ENCODE measurements around the gene ADPRHL1. TPM values are rescaled to one million over a fixed set of nuclear protein-coding genes. Genes with fewer than 3 reads are reported as not detected.

ADPRHL1 gene
- total RNA-seq, 4 donors from 2014 or later = 2.5 to 8.6 (median 5.5) TPM

GRCh38 chr13:113460599-113460998, 7.3 kb upstream of the ADPRHL1 start:
- Histone ChIP-seq H3K4me3 (no peak overlapping the region), H3K36me3 (peaks cover 52% of the 10 kb centered on the region), H3K27me3 (no peaks in the 10 kb centered on the region), H3K9me3 (no peaks in the 10 kb centered on the region), H3K4me1 (no peaks in the 10 kb centered on the region), H3K27ac (no peak overlapping the region)
- TF ChIP-seq POLR2AphosphoS5 (IDR thresholded peaks at IDR 0.05) (no peak), POLR2A (IDR thresholded peaks at IDR 0.05) (no peak), EP300 (IDR thresholded peaks at IDR 0.05) (no peak), CTCF (IDR thresholded peaks at IDR 0.05) (no peak)
- WGBS = 78% methylated on average over 7 of the region's 14 CpGs
- no peak for DNase-seq (ENCODE audit: low spot score in 2 of 2)

DNA sequence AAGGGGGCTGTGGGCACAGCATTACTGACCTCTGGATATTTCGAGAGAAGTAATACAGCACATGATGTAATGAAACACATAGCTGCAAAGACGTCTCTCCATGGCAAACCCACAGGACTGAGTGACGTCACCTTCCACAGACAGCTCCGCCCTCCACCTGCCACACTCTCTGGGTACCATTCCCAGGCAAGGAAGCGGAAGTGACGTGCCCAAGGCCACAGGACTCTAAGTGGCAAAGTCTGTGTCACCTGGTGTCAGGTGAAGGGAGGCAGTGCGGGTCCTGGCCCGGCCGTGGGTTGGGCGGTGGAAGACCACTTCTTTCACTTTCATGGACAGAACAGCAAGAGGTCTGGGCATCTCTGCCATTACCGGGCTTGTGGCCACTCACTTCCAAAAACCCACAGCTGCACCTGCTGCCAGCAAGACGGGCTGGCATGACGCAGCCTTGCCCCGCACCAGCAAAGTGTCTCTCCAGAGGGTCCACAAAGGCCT, 6.8 kb upstream of the ADPRHL1 start:
- WGBS = 92% methylated on average over 7 of the region's 14 CpGs
- no peak overlapping the region for H3K27ac ChIP-seq
- DNase-seq (ENCODE audit: low spot score in 2 of 2) = no peak
- peaks cover 56% of the 10 kb centered on the region for H3K36me3 ChIP-seq
- no peaks in the 10 kb centered on the region for H3K9me3 ChIP-seq
- no peaks in the 10 kb centered on the region for H3K4me1 ChIP-seq
- no peaks in the 10 kb centered on the region for H3K27me3 ChIP-seq
- TF ChIP-seq CTCF (IDR thresholded peaks at IDR 0.05) = no peak
- H3K4me3 ChIP-seq = no peak overlapping the region

DNA sequence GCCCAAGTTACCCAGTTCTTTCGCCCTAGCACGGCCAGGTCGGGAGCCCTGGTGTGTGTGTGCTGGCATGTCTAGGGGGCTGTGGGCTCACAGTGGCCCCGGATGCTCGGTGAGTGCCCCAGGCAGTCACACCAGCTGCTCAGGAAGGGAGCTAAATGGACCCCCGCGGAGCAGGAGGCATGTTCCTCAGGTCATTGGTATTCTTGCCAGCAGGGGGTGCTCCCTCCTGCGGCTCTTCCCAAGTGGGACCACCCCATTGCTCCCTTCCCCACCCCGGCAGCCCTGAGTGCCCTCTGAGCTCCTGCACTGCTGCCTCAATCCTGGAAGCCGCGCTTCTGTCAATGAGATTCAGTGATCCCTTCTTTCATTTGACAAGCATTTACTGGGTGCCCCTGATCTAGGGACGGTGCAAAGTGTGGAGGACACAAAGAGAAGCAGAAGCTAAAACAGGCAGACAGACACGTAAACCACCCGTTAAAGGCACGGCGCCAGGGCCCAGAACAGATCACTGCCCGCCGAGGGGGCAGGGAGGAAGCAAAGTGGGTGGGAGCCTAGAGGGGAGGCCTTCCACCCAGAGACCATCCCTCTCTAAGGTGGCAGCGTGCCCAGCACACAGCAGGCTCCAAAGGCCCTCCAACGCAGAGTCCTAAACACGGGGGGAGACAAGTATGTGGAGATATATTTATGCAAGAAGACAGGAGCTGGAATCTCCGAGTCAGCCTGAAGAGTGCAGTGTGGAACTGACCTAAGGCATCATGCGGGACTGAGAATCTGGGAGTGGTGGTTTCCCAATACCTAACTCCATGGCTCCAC, 5.2 kb upstream of the ADPRHL1 start:
- H3K4me3 ChIP-seq = no peak overlapping the region
- H3K36me3 ChIP-seq = peaks cover 58% of the 10 kb centered on the region
- WGBS = 83% methylated on average over 18 of the region's 23 CpGs
- TF ChIP-seq POLR2A (IDR thresholded peaks at IDR 0.05) (no peak), EP300 (IDR thresholded peaks at IDR 0.05) (no peak), POLR2AphosphoS5 (IDR thresholded peaks at IDR 0.05) (no peak), CTCF (IDR thresholded peaks at IDR 0.05) (peak in 1 of 2 donors; percentile 6)
- H3K27me3 ChIP-seq = no peaks in the 10 kb centered on the region
- H3K9me3 ChIP-seq = no peaks in the 10 kb centered on the region
- H3K27ac ChIP-seq = no peak overlapping the region
- peaks cover 2% of the 10 kb centered on the region for H3K4me1 ChIP-seq
- DNase-seq (ENCODE audit: low spot score in 2 of 2) = no peak

GRCh38 chr13:113457510-113457909, 4.2 kb upstream of the ADPRHL1 start:
- H3K36me3 ChIP-seq = peaks cover 60% of the 10 kb centered on the region
- WGBS = 90% methylated on average over 26 of the region's 27 CpGs

More at GRCh38 chr13:113457510-113457909, 4.2 kb upstream of the ADPRHL1 start:
- Histone ChIP-seq H3K4me1 (peaks cover 2% of the 10 kb centered on the region), H3K4me3 (no peak overlapping the region), H3K27me3 (no peaks in the 10 kb centered on the region), H3K27ac (no peak overlapping the region), H3K9me3 (no peaks in the 10 kb centered on the region)
- TF ChIP-seq POLR2AphosphoS5 (IDR thresholded peaks at IDR 0.05) (no peak), POLR2A (IDR thresholded peaks at IDR 0.05) (no peak), EP300 (IDR thresholded peaks at IDR 0.05) (no peak), CTCF (IDR thresholded peaks at IDR 0.05) (no peak)
- no peak for DNase-seq (ENCODE audit: low spot score in 2 of 2)
